Measurements from ENCODE around the gene FH.

Gene FH

DNA sequence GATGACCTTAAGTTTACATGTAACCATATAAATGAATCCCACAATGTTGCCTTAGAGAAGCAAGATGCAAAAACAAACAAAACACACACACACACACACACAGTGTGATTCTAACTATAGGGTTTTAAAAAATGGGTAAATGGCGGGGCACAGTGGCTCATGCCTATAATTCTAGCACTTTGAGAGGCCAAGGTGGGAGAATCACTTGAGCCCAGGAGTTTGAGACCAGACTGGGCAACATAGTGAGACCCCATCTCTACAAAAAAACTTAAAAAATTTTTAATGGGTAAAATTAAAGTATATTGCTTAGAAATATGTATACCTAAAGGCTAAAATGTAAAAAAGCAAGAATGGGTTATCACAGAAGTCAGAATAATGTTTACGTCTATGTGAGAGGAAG lies 28.5 kb upstream of the FH start:
- Histone ChIP-seq H3K36me3 (ENCODE audit: insufficient read depth, low read length) (no peaks in the 10 kb centered on the region), H3K27me3 (ENCODE audit: insufficient read depth, low read length, poor library complexity, severe bottlenecking) (no peaks in the 10 kb centered on the region), H3K9ac (ENCODE audit: low read depth, low read length, poor library complexity, severe bottlenecking) (no peak overlapping the region), H3K9me2 (replicated peaks; ENCODE audit: low read depth, low read length) (no peaks in the 10 kb centered on the region), H4K20me1 (ENCODE audit: insufficient read depth, low read length, poor library complexity, severe bottlenecking) (no peaks in the 10 kb centered on the region), H3K4me3 (ENCODE audit: low read length, poor library complexity, severe bottlenecking) (no peak overlapping the region), H3K4me1 (ENCODE audit: insufficient read depth, low read length, poor library complexity, severe bottlenecking) (no peaks in the 10 kb centered on the region), H3F3A (ENCODE audit: low read depth) (no peaks in the 10 kb centered on the region), H2AFZ (ENCODE audit: low read length) (no peak overlapping the region), H3K79me2 (ENCODE audit: insufficient read depth, low read length) (no peaks in the 10 kb centered on the region), H3K4me2 (ENCODE audit: low read depth, low read length, poor library complexity, severe bottlenecking) (no peak overlapping the region), H3K9me3 (ENCODE audit: insufficient read depth, low read depth, low read length) (no peaks in the 10 kb centered on the region)
- TF ChIP-seq EZH2phosphoT487 (IDR thresholded peaks at IDR 0.05; ENCODE audit: borderline replicate concordance): no peak
- TF ChIP-seq, protein P1, sequence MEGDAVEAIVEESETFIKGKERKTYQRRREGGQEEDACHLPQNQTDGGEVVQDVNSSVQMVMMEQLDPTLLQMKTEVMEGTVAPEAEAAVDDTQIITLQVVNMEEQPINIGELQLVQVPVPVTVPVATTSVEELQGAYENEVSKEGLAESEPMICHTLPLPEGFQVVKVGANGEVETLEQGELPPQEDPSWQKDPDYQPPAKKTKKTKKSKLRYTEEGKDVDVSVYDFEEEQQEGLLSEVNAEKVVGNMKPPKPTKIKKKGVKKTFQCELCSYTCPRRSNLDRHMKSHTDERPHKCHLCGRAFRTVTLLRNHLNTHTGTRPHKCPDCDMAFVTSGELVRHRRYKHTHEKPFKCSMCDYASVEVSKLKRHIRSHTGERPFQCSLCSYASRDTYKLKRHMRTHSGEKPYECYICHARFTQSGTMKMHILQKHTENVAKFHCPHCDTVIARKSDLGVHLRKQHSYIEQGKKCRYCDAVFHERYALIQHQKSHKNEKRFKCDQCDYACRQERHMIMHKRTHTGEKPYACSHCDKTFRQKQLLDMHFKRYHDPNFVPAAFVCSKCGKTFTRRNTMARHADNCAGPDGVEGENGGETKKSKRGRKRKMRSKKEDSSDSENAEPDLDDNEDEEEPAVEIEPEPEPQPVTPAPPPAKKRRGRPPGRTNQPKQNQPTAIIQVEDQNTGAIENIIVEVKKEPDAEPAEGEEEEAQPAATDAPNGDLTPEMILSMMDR (conservative IDR thresholded peaks at IDR 0.05; ENCODE audit: low read length): no peak

- Histone ChIP-seq H3K4me1 (ENCODE audit: insufficient read depth, low read length, poor library complexity, severe bottlenecking) (no peaks in the 10 kb centered on the region), H4K20me1 (ENCODE audit: insufficient read depth, low read length, poor library complexity, severe bottlenecking) (no peaks in the 10 kb centered on the region), H3K4me3 (ENCODE audit: low read length, poor library complexity, severe bottlenecking) (no peak overlapping the region), H3F3A (ENCODE audit: low read depth) (no peaks in the 10 kb centered on the region), H3K9me3 (ENCODE audit: insufficient read depth, low read depth, low read length) (no peaks in the 10 kb centered on the region), H3K27me3 (ENCODE audit: insufficient read depth, low read length, poor library complexity, severe bottlenecking) (no peaks in the 10 kb centered on the region), H3K9me2 (replicated peaks; ENCODE audit: low read depth, low read length) (no peaks in the 10 kb centered on the region), H3K9ac (ENCODE audit: low read depth, low read length, poor library complexity, severe bottlenecking) (no peak overlapping the region), H2AFZ (ENCODE audit: low read length) (no peak overlapping the region), H3K36me3 (ENCODE audit: insufficient read depth, low read length) (no peaks in the 10 kb centered on the region), H3K4me2 (ENCODE audit: low read depth, low read length, poor library complexity, severe bottlenecking) (no peak overlapping the region), H3K79me2 (ENCODE audit: insufficient read depth, low read length) (no peaks in the 10 kb centered on the region)
- TF ChIP-seq EZH2phosphoT487 (IDR thresholded peaks at IDR 0.05; ENCODE audit: borderline replicate concordance): no peak
- TF ChIP-seq, protein P1 (conservative IDR thresholded peaks at IDR 0.05; ENCODE audit: low read length): no peak
Observed at GRCh38 chr1:241542199-241542907, 22.8 kb upstream of the FH start.

DNA sequence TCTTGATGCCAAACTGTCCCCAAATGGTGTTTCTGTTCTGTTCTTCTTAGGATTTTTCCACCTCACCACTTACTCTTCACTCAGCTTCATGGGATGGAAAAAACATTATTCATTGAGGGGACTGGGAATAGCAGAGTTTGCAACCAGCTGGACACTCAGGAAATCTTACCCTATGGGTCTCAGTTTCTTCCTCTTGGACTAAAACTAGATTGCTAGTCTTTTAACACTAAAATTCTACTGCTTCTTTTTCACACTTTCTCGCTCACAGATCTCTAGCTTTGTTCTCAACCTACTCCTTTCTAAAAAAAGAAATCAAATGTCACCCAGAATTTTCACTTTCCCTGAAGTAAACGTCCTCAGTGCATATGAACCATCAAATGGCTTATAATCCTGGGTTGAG lies 17.4 kb upstream of the FH start:
- Histone ChIP-seq H3K27me3 (ENCODE audit: insufficient read depth, low read length, poor library complexity, severe bottlenecking) (peaks cover 4% of the 10 kb centered on the region), H3F3A (ENCODE audit: low read depth) (no peaks in the 10 kb centered on the region), H3K4me2 (ENCODE audit: low read depth, low read length, poor library complexity, severe bottlenecking) (no peak overlapping the region), H3K4me1 (ENCODE audit: insufficient read depth, low read length, poor library complexity, severe bottlenecking) (no peaks in the 10 kb centered on the region), H2AFZ (ENCODE audit: low read length) (no peak overlapping the region), H3K4me3 (ENCODE audit: low read length, poor library complexity, severe bottlenecking) (no peak overlapping the region), H3K79me2 (ENCODE audit: insufficient read depth, low read length) (no peaks in the 10 kb centered on the region), H3K9ac (ENCODE audit: low read depth, low read length, poor library complexity, severe bottlenecking) (no peak overlapping the region), H3K9me2 (replicated peaks; ENCODE audit: low read depth, low read length) (no peaks in the 10 kb centered on the region), H3K9me3 (ENCODE audit: insufficient read depth, low read depth, low read length) (no peaks in the 10 kb centered on the region), H3K36me3 (ENCODE audit: insufficient read depth, low read length) (no peaks in the 10 kb centered on the region), H4K20me1 (ENCODE audit: insufficient read depth, low read length, poor library complexity, severe bottlenecking) (no peaks in the 10 kb centered on the region)
- TF ChIP-seq EZH2phosphoT487 (IDR thresholded peaks at IDR 0.05; ENCODE audit: borderline replicate concordance): no peak
- TF ChIP-seq, protein P1 (conservative IDR thresholded peaks at IDR 0.05; ENCODE audit: low read length): no peak
